ENCODE measurements around the gene GLRA2.

DNA sequence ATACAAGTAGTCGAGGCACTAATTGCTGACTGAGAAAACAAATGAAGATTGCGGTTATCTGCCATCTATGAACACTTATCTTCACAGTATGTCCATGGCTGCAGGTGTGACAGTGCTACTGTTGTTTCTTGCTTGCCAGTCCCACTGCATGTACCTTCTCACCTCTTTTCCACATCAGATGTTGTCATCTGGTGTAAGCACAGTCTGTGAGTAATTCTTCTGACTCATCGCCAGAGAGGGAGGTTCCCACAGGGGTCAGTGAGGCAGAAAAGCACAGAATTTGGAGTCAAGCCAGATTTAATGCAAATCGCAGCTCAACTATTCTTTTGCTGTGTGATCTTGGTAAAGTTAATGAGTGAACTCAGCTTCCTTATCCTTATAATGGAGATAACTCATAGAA lies 144.4 kb downstream of the GLRA2 start:
- TF ChIP-seq POLR2A (IDR thresholded peaks at IDR 0.05) (no peak), EP300 (IDR thresholded peaks at IDR 0.05) (no peak)
- TF ChIP-seq, protein P1, sequence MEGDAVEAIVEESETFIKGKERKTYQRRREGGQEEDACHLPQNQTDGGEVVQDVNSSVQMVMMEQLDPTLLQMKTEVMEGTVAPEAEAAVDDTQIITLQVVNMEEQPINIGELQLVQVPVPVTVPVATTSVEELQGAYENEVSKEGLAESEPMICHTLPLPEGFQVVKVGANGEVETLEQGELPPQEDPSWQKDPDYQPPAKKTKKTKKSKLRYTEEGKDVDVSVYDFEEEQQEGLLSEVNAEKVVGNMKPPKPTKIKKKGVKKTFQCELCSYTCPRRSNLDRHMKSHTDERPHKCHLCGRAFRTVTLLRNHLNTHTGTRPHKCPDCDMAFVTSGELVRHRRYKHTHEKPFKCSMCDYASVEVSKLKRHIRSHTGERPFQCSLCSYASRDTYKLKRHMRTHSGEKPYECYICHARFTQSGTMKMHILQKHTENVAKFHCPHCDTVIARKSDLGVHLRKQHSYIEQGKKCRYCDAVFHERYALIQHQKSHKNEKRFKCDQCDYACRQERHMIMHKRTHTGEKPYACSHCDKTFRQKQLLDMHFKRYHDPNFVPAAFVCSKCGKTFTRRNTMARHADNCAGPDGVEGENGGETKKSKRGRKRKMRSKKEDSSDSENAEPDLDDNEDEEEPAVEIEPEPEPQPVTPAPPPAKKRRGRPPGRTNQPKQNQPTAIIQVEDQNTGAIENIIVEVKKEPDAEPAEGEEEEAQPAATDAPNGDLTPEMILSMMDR (IDR thresholded peaks at IDR 0.05), result no peak

All from suprapubic skin (tissue), 3 donors.